GM10847 (cell line): ENCODE results near the gene PACS1.

ENCODE experiments used
- POLR2A ChIP-seq: IDR thresholded peaks from 2 replicates; pipeline ENCODE4 v1.6.1; 2011; ENCODE audit not compliant: insufficient read length; ENCODE audit errors: extremely low read depth

Gene PACS1

GRCh38 chr11:66139817-66140404 is 69.8 kb downstream of the PACS1 start:
- no peak for TF ChIP-seq POLR2A

- no peak for TF ChIP-seq POLR2A
Observed at GRCh38 chr11:66142370-66143263, 72.5 kb downstream of the PACS1 start.

- TF ChIP-seq POLR2A: no peak
Observed at GRCh38 chr11:66143264-66143566, 73.1 kb downstream of the PACS1 start.

GRCh38 chr11:66143996-66144678 is 74.1 kb downstream of the PACS1 start:
- TF ChIP-seq POLR2A: no peak

- no peak for TF ChIP-seq POLR2A
Observed at GRCh38 chr11:66146074-66146473, 76.0 kb downstream of the PACS1 start.

GRCh38 chr11:66146940-66147339 is 76.9 kb downstream of the PACS1 start:
- no peak for TF ChIP-seq POLR2A

- TF ChIP-seq POLR2A: no peak
Observed at GRCh38 chr11:66150140-66150539, 80.1 kb downstream of the PACS1 start.

GRCh38 chr11:66150725-66151124 is 80.7 kb downstream of the PACS1 start:
- no peak for TF ChIP-seq POLR2A

GRCh38 chr11:66151273-66151672 is 81.2 kb downstream of the PACS1 start:
- no peak for TF ChIP-seq POLR2A

- TF ChIP-seq POLR2A: no peak
Observed at GRCh38 chr11:66154109-66154508, 84.0 kb downstream of the PACS1 start.

- TF ChIP-seq POLR2A: no peak
Observed at GRCh38 chr11:66155387-66156073, 85.5 kb downstream of the PACS1 start.

- no peak for TF ChIP-seq POLR2A
Observed at GRCh38 chr11:66157182-66157864, 87.3 kb downstream of the PACS1 start.

- no peak for TF ChIP-seq POLR2A
Observed at GRCh38 chr11:66158156-66158555, 88.1 kb downstream of the PACS1 start.

- no peak for TF ChIP-seq POLR2A
Observed at GRCh38 chr11:66159324-66159984, 89.4 kb downstream of the PACS1 start.

GRCh38 chr11:66160709-66161108 is 90.6 kb downstream of the PACS1 start:
- TF ChIP-seq POLR2A: no peak

GRCh38 chr11:66168289-66168688 is 98.2 kb downstream of the PACS1 start:
- no peak for TF ChIP-seq POLR2A
